HL-60 (cell line): ENCODE measurements around the gene CNDP1.

Experiments used
- DNase-seq, 2 experiments: peaks; one replicate each; pipeline ENCODE4 v3.0.0-alpha.2; 2010 to 2020; ENCODE audit warnings: low read depth in 1 of 2, low spot score in 1 of 2
- H3K27ac ChIP-seq: fragments of 250-450 bp; sonication (Bioruptor Pico); replicated peaks from 2 replicates; pipeline ENCODE4 v1.5.1; 2020; ENCODE audit warnings: mild to moderate bottlenecking, moderate library complexity
- H3K27me3 ChIP-seq: fragments of 250-450 bp; sonication (Bioruptor Pico); 2 replicates; pipeline ENCODE4 v1.5.1; 2021; ENCODE audit warnings: mild to moderate bottlenecking, moderate library complexity; ENCODE audit not compliant: insufficient read depth, poor library complexity, severe bottlenecking
- H3K4me3 ChIP-seq: replicated peaks from 2 replicates; pipeline ENCODE4 v1.5.1; 2011; ENCODE audit warnings: mild to moderate bottlenecking, control low read depth, low read length; ENCODE audit not compliant: insufficient read depth
- GABPA ChIP-seq: IDR thresholded peaks from 2 replicates; pipeline ENCODE4 v1.6.1; 2012; ENCODE audit warnings: low read depth
- POLR2AphosphoS5 ChIP-seq: IDR thresholded peaks from 2 replicates; pipeline ENCODE4 v1.6.1; 2012; ENCODE audit warnings: low read depth
- SPI1 ChIP-seq: IDR thresholded peaks from 2 replicates; pipeline ENCODE4 v1.6.1; 2012; ENCODE audit warnings: low read depth, mild to moderate bottlenecking, borderline replicate concordance
- TF ChIP-seq, protein P1 (sequence below): IDR thresholded peaks from one replicate; pipeline ENCODE4 v1.5.1; 2011; ENCODE audit warnings: low read length, control low read depth, inconsistent platforms; ENCODE audit not compliant: insufficient read depth
- TF ChIP-seq, protein P2 (sequence below): IDR thresholded peaks from 2 replicates; pipeline ENCODE4 v1.6.1; 2012; ENCODE audit warnings: low read depth; ENCODE audit not compliant: insufficient replicate concordance

CNDP1 gene

DNA sequence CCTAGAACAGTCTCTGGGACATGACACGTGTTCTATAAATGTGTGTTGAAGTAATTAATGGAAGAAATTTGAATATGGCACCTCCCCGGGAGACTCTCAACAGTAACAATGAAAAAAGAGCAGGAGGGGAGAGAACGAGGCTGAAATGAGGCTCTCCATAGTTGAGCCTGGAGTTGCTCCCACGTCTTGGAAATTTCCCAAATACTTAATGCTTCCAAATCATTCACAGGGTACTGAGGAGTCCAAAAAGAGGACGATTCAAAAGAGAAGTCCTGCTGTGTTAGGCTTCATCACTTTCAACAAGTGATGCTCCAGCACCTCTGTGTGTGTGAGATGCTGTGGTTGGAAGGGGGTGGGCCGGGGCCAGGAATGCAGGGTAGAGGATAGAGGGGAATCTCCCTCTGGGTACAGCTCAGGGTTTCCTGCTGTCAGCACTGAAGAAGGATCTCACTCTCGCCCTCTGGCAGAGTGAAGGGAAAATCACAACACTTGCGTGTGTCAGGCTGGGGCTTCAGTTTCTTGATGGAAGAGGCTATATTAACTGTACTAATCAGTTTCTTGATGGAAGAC lies 45.3 kb downstream of the CNDP1 start:
- DNase-seq: no peak
- Histone ChIP-seq H3K27me3 (no peaks in the 10 kb centered on the region), H3K27ac (no peak overlapping the region), H3K4me3 (no peak overlapping the region)
- TF ChIP-seq GABPA: no peak
- TF ChIP-seq, protein P1, sequence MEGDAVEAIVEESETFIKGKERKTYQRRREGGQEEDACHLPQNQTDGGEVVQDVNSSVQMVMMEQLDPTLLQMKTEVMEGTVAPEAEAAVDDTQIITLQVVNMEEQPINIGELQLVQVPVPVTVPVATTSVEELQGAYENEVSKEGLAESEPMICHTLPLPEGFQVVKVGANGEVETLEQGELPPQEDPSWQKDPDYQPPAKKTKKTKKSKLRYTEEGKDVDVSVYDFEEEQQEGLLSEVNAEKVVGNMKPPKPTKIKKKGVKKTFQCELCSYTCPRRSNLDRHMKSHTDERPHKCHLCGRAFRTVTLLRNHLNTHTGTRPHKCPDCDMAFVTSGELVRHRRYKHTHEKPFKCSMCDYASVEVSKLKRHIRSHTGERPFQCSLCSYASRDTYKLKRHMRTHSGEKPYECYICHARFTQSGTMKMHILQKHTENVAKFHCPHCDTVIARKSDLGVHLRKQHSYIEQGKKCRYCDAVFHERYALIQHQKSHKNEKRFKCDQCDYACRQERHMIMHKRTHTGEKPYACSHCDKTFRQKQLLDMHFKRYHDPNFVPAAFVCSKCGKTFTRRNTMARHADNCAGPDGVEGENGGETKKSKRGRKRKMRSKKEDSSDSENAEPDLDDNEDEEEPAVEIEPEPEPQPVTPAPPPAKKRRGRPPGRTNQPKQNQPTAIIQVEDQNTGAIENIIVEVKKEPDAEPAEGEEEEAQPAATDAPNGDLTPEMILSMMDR: no peak
- TF ChIP-seq POLR2AphosphoS5: no peak
- TF ChIP-seq, protein P2, sequence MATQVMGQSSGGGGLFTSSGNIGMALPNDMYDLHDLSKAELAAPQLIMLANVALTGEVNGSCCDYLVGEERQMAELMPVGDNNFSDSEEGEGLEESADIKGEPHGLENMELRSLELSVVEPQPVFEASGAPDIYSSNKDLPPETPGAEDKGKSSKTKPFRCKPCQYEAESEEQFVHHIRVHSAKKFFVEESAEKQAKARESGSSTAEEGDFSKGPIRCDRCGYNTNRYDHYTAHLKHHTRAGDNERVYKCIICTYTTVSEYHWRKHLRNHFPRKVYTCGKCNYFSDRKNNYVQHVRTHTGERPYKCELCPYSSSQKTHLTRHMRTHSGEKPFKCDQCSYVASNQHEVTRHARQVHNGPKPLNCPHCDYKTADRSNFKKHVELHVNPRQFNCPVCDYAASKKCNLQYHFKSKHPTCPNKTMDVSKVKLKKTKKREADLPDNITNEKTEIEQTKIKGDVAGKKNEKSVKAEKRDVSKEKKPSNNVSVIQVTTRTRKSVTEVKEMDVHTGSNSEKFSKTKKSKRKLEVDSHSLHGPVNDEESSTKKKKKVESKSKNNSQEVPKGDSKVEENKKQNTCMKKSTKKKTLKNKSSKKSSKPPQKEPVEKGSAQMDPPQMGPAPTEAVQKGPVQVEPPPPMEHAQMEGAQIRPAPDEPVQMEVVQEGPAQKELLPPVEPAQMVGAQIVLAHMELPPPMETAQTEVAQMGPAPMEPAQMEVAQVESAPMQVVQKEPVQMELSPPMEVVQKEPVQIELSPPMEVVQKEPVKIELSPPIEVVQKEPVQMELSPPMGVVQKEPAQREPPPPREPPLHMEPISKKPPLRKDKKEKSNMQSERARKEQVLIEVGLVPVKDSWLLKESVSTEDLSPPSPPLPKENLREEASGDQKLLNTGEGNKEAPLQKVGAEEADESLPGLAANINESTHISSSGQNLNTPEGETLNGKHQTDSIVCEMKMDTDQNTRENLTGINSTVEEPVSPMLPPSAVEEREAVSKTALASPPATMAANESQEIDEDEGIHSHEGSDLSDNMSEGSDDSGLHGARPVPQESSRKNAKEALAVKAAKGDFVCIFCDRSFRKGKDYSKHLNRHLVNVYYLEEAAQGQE: no peak
- no peak for TF ChIP-seq SPI1

DNA sequence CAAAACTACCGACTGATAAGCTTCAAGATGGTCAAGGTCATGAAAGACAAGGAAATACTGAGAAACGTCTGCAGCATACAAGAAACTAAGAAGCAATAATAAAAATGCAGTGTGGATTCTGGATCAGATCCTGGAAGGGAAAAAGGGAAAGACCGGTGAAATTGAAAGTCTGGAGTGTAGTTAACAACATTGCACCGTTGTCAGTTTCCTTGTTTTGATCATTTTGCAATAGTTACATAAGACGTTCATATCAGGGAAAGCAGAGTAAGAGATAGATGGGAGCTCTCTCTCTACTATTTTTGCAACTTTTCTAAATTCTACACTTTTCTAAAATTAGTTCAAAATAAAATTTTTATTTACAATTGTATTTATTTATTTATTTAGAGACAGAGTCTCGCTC lies 48.3 kb downstream of the CNDP1 start:
- H3K27me3 ChIP-seq: no peaks in the 10 kb centered on the region
- DNase-seq: no peak
- peak overlapping the region; percentile 58 for H3K27ac ChIP-seq
- no peak overlapping the region for H3K4me3 ChIP-seq
- TF ChIP-seq, protein P1: no peak
- TF ChIP-seq, protein P2: no peak
- TF ChIP-seq GABPA (no peak), SPI1 (no peak), POLR2AphosphoS5 (no peak)

DNA sequence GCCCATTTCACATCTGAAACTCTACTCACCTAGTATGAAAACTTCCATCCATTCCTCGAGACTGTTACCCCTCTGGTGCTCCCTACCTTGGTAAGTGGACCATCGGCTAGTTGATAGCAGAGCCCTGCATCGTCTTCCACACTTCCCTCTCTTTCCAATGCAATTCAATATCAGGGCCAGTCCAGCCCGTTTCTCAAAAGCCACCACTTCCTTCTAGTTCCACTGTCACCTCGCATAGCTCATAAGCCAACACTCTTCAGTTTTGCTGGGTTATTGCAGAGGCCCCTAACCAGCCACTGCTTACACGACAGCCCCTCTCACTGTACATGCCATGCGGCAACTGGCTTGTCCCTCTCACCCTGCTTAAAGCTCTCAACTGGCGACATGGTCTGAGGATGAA lies 53.1 kb downstream of the CNDP1 start:
- Histone ChIP-seq H3K27me3 (no peaks in the 10 kb centered on the region), H3K27ac (no peak overlapping the region; the same call in 1 of the 2 replicates), H3K4me3 (no peak overlapping the region)
- DNase-seq: peak in 1 of 2 experiments; percentile 60
- TF ChIP-seq POLR2AphosphoS5: no peak
- TF ChIP-seq SPI1: peak; percentile 55; the same call in 1 of the 2 replicates

DNA sequence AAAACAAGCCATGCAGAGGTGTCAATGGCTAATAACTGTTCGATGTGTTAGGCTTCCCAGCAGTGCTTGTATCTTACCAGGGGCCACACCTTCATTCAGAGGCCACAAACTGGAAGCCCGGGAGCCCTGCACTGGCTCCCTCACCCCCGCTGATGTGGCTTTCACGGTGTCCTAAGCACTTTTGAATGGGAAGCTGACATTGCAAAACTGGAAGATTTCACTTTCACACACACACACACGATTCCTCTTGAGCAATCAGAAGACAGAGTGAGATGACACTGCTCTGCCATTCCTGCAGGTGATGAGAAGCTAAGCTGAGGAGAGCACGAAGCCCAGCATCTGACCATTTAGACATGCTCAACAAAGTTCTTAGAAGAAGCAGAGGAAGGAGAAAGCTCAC lies 54.7 kb downstream of the CNDP1 start:
- Histone ChIP-seq H3K27ac (peak overlapping the region; percentile 55), H3K27me3 (no peaks in the 10 kb centered on the region), H3K4me3 (no peak overlapping the region)
- peak; percentile 83 to 92 for DNase-seq
- TF ChIP-seq GABPA: no peak; the same call in 1 of the 2 replicates
- peak; percentile 60; the same call in 1 of the 2 replicates for TF ChIP-seq POLR2AphosphoS5
- TF ChIP-seq, protein P1: no peak
- TF ChIP-seq, protein P2: no peak
- no peak for TF ChIP-seq SPI1
